Measurements from ENCODE around the gene EPB42.

EPB42 gene

GRCh38 chr15:43187544-43188155 is 33.2 kb downstream of the EPB42 start:
- no peaks in the 10 kb centered on the region for H3K36me3 ChIP-seq (ENCODE audit: control insufficient read depth, insufficient read depth, low read length)
- peak; percentile 29 for TF ChIP-seq CTCF (IDR thresholded peaks at IDR 0.05)
- H3K4me2 ChIP-seq (ENCODE audit: low read length): no peak overlapping the region
- no peak overlapping the region for H3K4me3 ChIP-seq (ENCODE audit: low read depth, low read length)
- H3K79me2 ChIP-seq: no peaks in the 10 kb centered on the region
- H3K4me1 ChIP-seq: no peaks in the 10 kb centered on the region
- no peaks in the 10 kb centered on the region for H3K27me3 ChIP-seq (ENCODE audit: control insufficient read depth, insufficient read depth, low read length)
- H3K9me3 ChIP-seq (ENCODE audit: control insufficient read depth, low read length): no peaks in the 10 kb centered on the region
- H3K9ac ChIP-seq: no peak overlapping the region
- H2AFZ ChIP-seq: no peak overlapping the region
- no peak overlapping the region for H3K27ac ChIP-seq

- Histone ChIP-seq H3K4me2 (ENCODE audit: low read length) (peak overlapping the region; percentile 88), H3K27me3 (ENCODE audit: control insufficient read depth, insufficient read depth, low read length) (no peaks in the 10 kb centered on the region), H2AFZ (peak overlapping the region; percentile 91), H3K9me3 (ENCODE audit: control insufficient read depth, low read length) (no peaks in the 10 kb centered on the region), H3K79me2 (no peaks in the 10 kb centered on the region), H3K27ac (peak overlapping the region; percentile 78), H3K4me1 (no peaks in the 10 kb centered on the region), H3K9ac (peak overlapping the region; percentile 89), H3K36me3 (ENCODE audit: control insufficient read depth, insufficient read depth, low read length) (no peaks in the 10 kb centered on the region), H3K4me3 (ENCODE audit: low read depth, low read length) (peak overlapping the region; percentile 89)
- TF ChIP-seq CTCF (IDR thresholded peaks at IDR 0.05): peak; percentile 1
Measured at GRCh38 chr15:43186003-43186353, 34.8 kb downstream of the EPB42 start.

GRCh38 chr15:43185157-43186002 is 35.4 kb downstream of the EPB42 start, which contains the start of gene CCNDBP1:
Gene CCNDBP1 (plus strand): TSS chr15:43185403. CDS start chr15:43185499, 96 bp downstream.
- H3K9ac ChIP-seq: peak within 1 kb of the TSS; percentile 89
- H3K9me3 ChIP-seq (ENCODE audit: control insufficient read depth, low read length): no peaks in the 10 kb centered on the region
- peak within 1 kb of the TSS; percentile 88 for H3K4me2 ChIP-seq (ENCODE audit: low read length)
- no peaks in the 10 kb centered on the region for H3K36me3 ChIP-seq (ENCODE audit: control insufficient read depth, insufficient read depth, low read length)
- H2AFZ ChIP-seq: peak within 1 kb of the TSS; percentile 91
- no peaks in the 10 kb centered on the region for H3K4me1 ChIP-seq
- H3K27me3 ChIP-seq (ENCODE audit: control insufficient read depth, insufficient read depth, low read length): no peaks in the 10 kb centered on the region
- TF ChIP-seq CTCF (IDR thresholded peaks at IDR 0.05): peak; percentile 28
- H3K4me3 ChIP-seq (ENCODE audit: low read depth, low read length): peak within 1 kb of the TSS; percentile 89
- H3K79me2 ChIP-seq: no peaks in the 10 kb centered on the region
- peak within 1 kb of the TSS; percentile 78 for H3K27ac ChIP-seq

- Histone ChIP-seq H3K36me3 (ENCODE audit: control insufficient read depth, insufficient read depth, low read length) (no peaks in the 10 kb centered on the region), H3K4me2 (ENCODE audit: low read length) (no peak overlapping the region), H3K9me3 (ENCODE audit: control insufficient read depth, low read length) (no peaks in the 10 kb centered on the region), H2AFZ (peak overlapping the region; percentile 91), H3K27me3 (ENCODE audit: control insufficient read depth, insufficient read depth, low read length) (no peaks in the 10 kb centered on the region), H3K79me2 (no peaks in the 10 kb centered on the region), H3K4me1 (no peaks in the 10 kb centered on the region), H3K9ac (no peak overlapping the region), H3K27ac (peak overlapping the region; percentile 78), H3K4me3 (ENCODE audit: low read depth, low read length) (peak overlapping the region; percentile 89)
- no peak for TF ChIP-seq CTCF (IDR thresholded peaks at IDR 0.05)
Measured at GRCh38 chr15:43184407-43185124, 36.3 kb downstream of the EPB42 start.

Measured in parathyroid adenoma (tissue), 2 donors.